ENCODE data around the gene UTP4.

The UTP4 gene

DNA sequence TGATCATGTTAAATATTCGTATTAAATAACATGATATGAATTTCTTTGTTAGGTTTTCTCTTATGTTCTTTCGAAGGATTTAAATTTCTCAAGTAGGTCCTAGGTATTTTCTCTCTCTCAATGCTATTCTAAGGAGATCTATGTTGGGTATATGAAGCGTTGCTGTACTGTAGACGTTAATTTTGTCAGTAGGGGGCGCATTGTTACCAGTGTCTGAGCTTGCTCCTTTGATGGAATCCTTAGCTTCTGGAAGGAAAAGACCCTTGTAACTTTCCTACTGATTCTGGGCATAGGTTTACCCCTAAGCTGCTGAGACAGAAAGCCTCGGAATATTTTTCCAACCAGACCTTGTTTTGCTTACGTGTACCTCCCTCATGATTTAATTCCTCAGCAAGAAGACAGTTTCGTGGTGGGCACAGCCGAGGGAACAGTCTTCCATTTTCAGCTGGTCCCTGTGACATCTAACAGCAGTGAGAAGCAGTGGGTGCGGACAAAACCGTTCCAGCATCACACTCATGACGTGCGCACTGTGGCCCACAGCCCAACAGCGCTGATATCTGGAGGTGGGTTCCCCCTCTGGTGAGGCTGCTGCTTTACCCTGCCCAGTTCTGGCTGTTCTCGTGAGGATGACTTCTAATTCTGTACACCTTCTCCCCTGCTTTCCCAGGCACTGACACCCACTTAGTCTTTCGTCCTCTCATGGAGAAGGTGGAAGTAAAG, 17.9 kb downstream of the UTP4 start:
- H3K9me3 Mint-ChIP-seq, result no peaks in the 10 kb centered on the region
- H3K36me3 Mint-ChIP-seq (ENCODE audit: insufficient read depth), result peaks cover 87% of the 10 kb centered on the region
- no peak overlapping the region for H3K27ac Mint-ChIP-seq
- no peaks in the 10 kb centered on the region for H3K27me3 Mint-ChIP-seq
- H3K4me3 Mint-ChIP-seq, result no peak overlapping the region
- H3K4me1 Mint-ChIP-seq (ENCODE audit: low read depth in 2 of 2), result peaks cover 0 to 3% of the 10 kb centered on the region in 2 donors
- DNase-seq (peak; percentile 54 to 65 (median 63)), ATAC-seq (replicated peaks) (peak; percentile 82)

DNA sequence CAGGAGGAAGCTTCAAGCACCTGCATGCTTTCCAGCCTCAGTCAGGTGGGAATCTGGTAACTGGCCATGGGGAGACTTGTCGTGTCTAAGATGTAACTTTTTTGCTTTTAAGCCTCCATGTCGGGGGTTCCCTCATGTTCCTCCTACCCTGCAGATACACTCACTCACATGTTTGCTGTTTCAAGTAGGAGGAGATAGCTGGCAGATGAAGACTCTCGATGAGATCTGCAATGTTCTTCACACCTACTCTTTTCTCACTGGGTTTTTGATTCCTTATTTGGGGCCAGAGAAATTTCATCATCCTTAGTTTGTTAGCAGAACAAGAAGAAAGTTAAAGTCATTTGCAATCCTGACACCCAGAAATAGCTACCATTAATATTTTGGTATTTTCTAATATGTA, 24.7 kb downstream of the UTP4 start:
- Mint-ChIP-seq H3K36me3 (ENCODE audit: insufficient read depth) (peaks cover 70% of the 10 kb centered on the region), H3K4me1 (ENCODE audit: low read depth in 2 of 2) (peaks cover 0 to 3% of the 10 kb centered on the region in 2 donors), H3K9me3 (no peaks in the 10 kb centered on the region), H3K4me3 (no peak overlapping the region), H3K27ac (no peak overlapping the region), H3K27me3 (no peaks in the 10 kb centered on the region)
- DNase-seq (no peak), ATAC-seq (replicated peaks) (no peak)

DNA sequence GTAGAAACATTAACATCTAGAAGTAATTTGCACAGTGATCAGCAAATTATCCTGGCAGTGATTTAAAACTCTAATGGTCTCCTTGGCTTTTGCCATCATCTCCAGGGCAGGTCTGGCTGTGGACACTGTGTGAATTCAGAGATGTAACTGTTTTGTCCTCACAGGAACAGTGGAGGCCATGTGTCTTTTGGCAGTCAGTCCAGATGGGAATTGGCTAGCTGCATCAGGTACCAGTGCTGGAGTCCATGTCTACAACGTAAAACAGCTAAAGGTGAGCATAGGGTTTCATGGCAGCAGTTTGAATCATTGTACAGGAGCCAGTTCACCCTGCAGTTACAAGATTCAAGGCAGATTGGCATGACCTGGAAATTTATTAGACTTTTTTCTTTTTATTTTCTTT, 27.7 kb downstream of the UTP4 start:
- Mint-ChIP-seq H3K27ac (no peak overlapping the region), H3K4me3 (no peak overlapping the region), H3K36me3 (ENCODE audit: insufficient read depth) (peaks cover 62% of the 10 kb centered on the region), H3K27me3 (no peaks in the 10 kb centered on the region), H3K9me3 (no peaks in the 10 kb centered on the region), H3K4me1 (ENCODE audit: low read depth in 2 of 2) (peaks cover 0 to under 1% of the 10 kb centered on the region in 2 donors)
- ATAC-seq (replicated peaks), result no peak
- no peak for DNase-seq

DNA sequence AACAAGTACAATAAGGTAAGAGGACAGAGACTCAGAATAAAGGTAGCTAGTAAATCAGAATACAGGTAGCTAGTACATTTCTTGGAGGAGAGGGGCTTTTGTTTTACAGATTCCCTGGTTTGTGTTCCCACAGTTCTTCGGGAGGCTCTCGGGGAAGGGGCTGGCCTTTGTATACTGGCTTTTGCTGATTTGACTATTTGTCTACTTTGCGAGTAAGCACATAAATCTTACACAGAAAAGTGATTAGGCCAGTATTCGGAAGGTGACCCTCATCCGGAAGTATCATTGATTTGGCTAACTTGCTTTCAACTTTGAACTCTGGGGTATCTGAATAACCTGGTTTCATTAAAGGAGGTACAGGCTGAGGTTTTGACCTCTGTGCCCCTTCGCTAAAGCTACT, 33.1 kb downstream of the UTP4 start:
- ATAC-seq (replicated peaks) (no peak), DNase-seq (no peak)
- no peaks in the 10 kb centered on the region for H3K9me3 Mint-ChIP-seq
- H3K27ac Mint-ChIP-seq, result peak overlapping the region in 1 of 2 donors; percentile 89
- H3K4me1 Mint-ChIP-seq (ENCODE audit: low read depth in 2 of 2), result peaks cover 16 to 21% of the 10 kb centered on the region in 2 donors
- no peak overlapping the region for H3K4me3 Mint-ChIP-seq
- peaks cover 50% of the 10 kb centered on the region for H3K36me3 Mint-ChIP-seq (ENCODE audit: insufficient read depth)
- no peaks in the 10 kb centered on the region for H3K27me3 Mint-ChIP-seq

- Mint-ChIP-seq H3K27ac (peak overlapping the region; percentile 78 to 89), H3K27me3 (no peaks in the 10 kb centered on the region), H3K9me3 (no peaks in the 10 kb centered on the region), H3K36me3 (ENCODE audit: insufficient read depth) (peaks cover 51% of the 10 kb centered on the region), H3K4me1 (ENCODE audit: low read depth in 2 of 2) (peaks cover 16 to 21% of the 10 kb centered on the region in 2 donors), H3K4me3 (peak overlapping the region; percentile 23 to 59)
- DNase-seq (no peak), ATAC-seq (replicated peaks) (peak; percentile 72)
Measured at GRCh38 chr16:69166221-69166833, 33.9 kb downstream of the UTP4 start.

DNA sequence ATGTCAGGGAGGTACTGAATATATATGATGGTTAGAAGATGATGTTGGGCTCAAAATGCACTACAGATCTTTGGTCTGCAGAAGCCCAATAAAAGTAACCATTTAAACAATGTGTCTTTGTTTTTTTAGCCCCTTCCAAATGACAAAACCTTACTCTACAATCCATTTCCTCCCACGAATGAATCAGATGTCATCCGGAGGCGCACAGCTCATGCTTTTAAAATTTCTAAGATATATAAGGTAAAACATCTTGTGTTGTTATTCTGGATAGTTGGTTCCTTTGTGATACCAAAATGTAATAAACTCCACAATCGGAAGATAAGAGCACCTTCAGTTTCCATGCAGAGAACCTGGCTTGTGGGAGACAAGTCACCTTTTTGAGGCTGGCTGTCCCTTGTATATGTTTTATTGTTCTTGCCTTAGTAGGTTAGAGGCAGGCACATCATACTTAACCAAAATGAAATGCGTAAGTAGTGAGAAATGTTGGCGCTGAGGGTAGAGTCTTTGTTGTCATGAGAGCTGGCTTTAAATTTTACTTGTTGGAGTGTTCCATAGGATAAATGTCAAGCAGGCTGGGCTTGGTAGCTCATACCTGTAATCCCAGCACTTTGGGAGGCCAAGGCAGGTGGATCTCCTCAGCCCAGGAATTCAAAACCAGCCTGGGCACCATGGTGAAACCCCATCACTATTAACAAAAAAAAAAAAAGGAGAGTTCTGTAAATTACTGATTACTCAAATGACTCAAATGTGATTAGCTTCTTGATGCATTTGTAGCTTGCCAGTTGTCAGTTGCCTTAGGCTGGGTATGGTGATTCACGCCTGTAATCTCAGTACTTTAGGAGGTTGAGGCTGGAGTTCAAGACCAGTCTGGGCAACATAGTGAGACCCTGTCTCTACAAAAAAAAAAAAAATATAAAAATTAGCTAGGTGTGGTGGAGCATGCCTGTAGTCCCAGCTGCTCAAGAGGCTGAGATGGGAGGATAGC, 34.8 kb downstream of the UTP4 start:
- H3K9me3 Mint-ChIP-seq, result no peaks in the 10 kb centered on the region
- ATAC-seq (replicated peaks) (no peak), DNase-seq (no peak)
- no peaks in the 10 kb centered on the region for H3K27me3 Mint-ChIP-seq
- H3K4me1 Mint-ChIP-seq (ENCODE audit: low read depth in 2 of 2), result peaks cover 16 to 21% of the 10 kb centered on the region in 2 donors
- peaks cover 53% of the 10 kb centered on the region for H3K36me3 Mint-ChIP-seq (ENCODE audit: insufficient read depth)
- H3K4me3 Mint-ChIP-seq, result peak overlapping the region; percentile 23 to 59
- H3K27ac Mint-ChIP-seq, result peak overlapping the region; percentile 78 to 89

DNA sequence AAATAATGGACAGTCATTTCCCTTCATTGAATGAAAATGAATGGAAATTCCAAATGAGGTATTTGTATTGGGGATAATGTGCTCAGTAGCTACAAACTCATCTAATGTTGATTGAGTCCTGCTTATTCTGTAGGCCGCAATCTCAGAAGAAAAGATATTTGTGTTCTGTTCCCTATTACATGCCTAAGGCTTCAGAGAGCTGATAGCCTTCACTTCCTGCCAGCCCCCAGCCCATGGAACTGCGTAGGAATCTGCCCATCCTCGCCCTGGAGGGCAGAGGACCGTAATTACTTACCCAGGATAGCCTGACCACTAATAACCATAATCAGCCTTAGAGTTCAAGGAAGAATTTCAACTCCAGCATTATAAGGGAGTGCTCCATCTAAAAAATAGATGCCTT, 36.6 kb downstream of the UTP4 start:
- Mint-ChIP-seq H3K36me3 (ENCODE audit: insufficient read depth) (peaks cover 36% of the 10 kb centered on the region), H3K9me3 (no peaks in the 10 kb centered on the region), H3K27ac (no peak overlapping the region), H3K4me1 (ENCODE audit: low read depth in 2 of 2) (peaks cover 22 to 28% of the 10 kb centered on the region in 2 donors), H3K27me3 (no peaks in the 10 kb centered on the region), H3K4me3 (no peak overlapping the region)
- ATAC-seq (replicated peaks) (no peak), DNase-seq (no peak)

DNA sequence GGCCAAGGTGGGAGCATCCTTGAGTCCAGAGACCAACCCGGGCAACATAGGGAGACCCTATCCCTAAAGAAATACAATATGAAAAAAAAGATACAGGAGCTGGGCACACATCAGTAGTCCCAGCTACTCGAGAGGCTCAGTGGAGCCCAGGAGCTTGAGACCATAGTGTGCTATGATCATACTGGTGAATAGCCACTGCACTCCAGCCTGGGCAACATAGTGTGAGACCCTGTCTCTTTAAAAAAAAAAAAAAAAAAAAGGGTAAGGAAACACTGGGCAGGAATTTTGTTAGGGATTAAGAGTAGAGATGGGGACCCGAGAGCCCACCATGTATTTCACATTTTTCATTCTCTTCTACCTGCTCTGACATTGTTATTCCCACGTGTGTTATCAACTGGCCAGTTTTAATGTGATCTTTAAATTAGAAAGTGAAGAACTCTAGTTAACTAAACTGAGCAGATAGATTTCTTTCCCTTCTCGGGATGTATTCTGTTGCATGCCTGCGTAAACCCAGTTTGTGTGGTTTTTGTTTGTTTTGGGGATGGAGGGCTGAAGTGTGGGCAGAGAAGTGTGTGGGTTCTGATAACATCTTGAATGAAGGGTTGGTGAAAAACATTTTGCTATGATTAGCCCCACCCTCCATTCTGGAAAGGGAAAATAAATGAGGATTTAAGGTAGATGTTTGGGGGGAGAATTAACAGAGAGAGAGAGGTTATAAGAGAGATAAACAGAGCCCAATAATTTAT, 37.3 kb downstream of the UTP4 start:
- H3K36me3 Mint-ChIP-seq (ENCODE audit: insufficient read depth), result peaks cover 34% of the 10 kb centered on the region
- H3K4me3 Mint-ChIP-seq, result no peak overlapping the region
- no peaks in the 10 kb centered on the region for H3K9me3 Mint-ChIP-seq
- H3K27me3 Mint-ChIP-seq, result no peaks in the 10 kb centered on the region
- no peak for DNase-seq
- H3K27ac Mint-ChIP-seq, result peak overlapping the region in 1 of 2 donors; percentile 41
- peaks cover 22 to 28% of the 10 kb centered on the region in 2 donors for H3K4me1 Mint-ChIP-seq (ENCODE audit: low read depth in 2 of 2)
- ATAC-seq (replicated peaks), result no peak

- no peak overlapping the region for H3K4me3 Mint-ChIP-seq
- peak overlapping the region in 1 of 2 donors; percentile 41 for H3K27ac Mint-ChIP-seq
- no peaks in the 10 kb centered on the region for H3K27me3 Mint-ChIP-seq
- ATAC-seq (replicated peaks) (no peak), DNase-seq (no peak)
- no peaks in the 10 kb centered on the region for H3K9me3 Mint-ChIP-seq
- H3K36me3 Mint-ChIP-seq (ENCODE audit: insufficient read depth), result peaks cover 34% of the 10 kb centered on the region
- peaks cover 14 to 19% of the 10 kb centered on the region in 2 donors for H3K4me1 Mint-ChIP-seq (ENCODE audit: low read depth in 2 of 2)
Measured at GRCh38 chr16:69171325-69172084, 39.1 kb downstream of the UTP4 start.

DNA sequence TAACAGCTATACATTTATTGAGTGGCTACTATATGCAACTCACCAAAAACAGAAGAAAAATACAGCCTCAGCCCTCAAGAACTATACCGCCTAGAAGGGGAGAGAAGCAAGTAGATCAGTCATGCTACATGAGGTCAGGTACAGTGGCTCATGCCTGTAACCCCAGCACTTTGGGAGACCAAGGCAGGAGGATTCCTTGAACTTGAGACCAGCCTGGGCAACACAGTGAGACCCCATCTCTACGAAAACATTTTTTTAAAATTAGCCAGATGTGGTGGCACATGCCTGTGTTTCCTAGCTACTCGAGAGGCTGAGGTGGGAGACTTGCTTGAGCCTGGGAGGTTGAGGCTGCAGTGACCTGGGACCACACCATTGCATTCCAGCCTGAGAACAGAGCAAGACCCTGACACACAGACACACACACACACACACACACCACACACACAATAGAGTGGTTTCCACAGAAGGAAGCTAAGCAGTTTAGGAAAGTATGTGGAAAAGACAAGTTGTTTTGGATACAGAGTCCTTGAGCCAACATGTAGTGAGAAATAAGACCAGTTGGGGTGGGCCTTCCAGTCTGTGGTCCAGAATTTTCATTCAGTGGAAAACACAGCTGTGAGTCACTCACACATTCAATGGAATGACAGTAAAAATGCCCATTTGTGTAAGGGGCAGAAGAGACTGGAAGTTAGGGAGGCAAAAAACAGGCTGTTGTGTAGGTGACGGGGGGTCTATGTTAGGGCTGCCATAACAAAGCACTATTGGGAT, 43.8 kb downstream of the UTP4 start:
- Mint-ChIP-seq H3K27ac (no peak overlapping the region), H3K9me3 (no peaks in the 10 kb centered on the region), H3K4me3 (no peak overlapping the region), H3K4me1 (ENCODE audit: low read depth in 2 of 2) (peaks cover 7 to 13% of the 10 kb centered on the region in 2 donors), H3K36me3 (ENCODE audit: insufficient read depth) (peaks cover 3% of the 10 kb centered on the region), H3K27me3 (no peaks in the 10 kb centered on the region)
- ATAC-seq (replicated peaks), result no peak
- no peak for DNase-seq

DNA sequence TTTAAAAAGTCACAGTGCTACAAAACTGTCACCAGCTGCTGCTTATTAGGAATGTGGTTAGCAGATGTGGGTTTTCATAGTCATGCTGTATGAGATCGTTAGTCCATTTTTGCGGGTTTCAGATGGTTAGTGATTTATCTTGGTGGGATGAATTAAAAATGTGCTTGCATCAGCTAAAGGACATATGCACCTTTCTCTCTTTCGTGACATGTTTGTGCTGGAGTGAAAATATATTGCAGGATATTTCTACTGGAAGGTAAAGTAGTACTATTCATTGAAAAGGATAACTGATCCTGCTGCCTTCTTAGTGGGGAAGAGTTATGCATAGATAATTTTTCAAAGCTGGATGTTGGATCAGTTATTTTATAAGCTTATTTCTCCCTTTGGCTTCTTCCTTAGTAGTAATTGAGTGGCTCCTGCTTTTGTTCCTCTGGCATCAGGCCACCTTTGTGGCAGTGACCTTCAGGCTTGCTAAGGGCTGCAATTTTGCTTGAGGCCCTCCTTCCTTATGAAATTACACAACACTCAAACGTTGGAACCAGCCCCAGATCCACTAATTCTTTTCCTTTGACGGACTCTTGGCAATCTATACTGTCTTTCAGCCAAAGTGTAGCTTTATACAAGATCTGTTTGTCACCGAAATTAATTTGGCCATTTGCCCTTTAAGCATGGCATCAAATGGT, 47.0 kb downstream of the UTP4 start:
- Mint-ChIP-seq H3K27me3 (no peaks in the 10 kb centered on the region), H3K9me3 (no peaks in the 10 kb centered on the region), H3K36me3 (ENCODE audit: insufficient read depth) (no peaks in the 10 kb centered on the region), H3K27ac (no peak overlapping the region), H3K4me3 (no peak overlapping the region), H3K4me1 (ENCODE audit: low read depth in 2 of 2) (peaks cover 0 to 8% of the 10 kb centered on the region in 2 donors)
- DNase-seq (no peak), ATAC-seq (replicated peaks) (no peak)

Measured in effector memory CD8-positive, alpha-beta T cell (primary cell).